Left cardiac atrium (tissue), 4 donors: Measurements from ENCODE around the gene PDZK1. TPM values are rescaled to one million over a fixed set of nuclear protein-coding genes. Genes with fewer than 3 reads are reported as not detected.
"Not testable (repeated sequence)": the region's sequence is repeated elsewhere in the genome, so short reads cannot be mapped to it uniquely, and the experiment has no call there.

ENCODE experiments used
- ATAC-seq, 2 donors: fragments of 200-7000 bp; cut with Tn5 transposase; one replicate each; pipeline ENCODE4 v1.9.1; 2020; ENCODE audit warnings: mild to moderate bottlenecking in 2 of 2, moderate library complexity in 2 of 2
- DNase-seq: peaks from one replicate; pipeline ENCODE4 v3.0.0-alpha.2; 2020
- intact Hi-C, 2 donors: fragments of 100-400 bp; cut with DNase I; formaldehyde crosslinking; loops; one replicate each; pipeline versions ENCODE4 v1.14.1 to v1.15.1; 2022 to 2023
- total RNA-seq, 2 donors: library from RNA; stranded (reverse); fragmentation: NEBNext Ultra II Directional; extraction: Animal tissue kit (Norgen Biotek cat#: 25700); gene quantifications; one replicate each; pipeline ENCODE4 v1.2.1, GENCODE V29; 2021
- donor health status: DM: no; HTN: yes; CAD: no.
- donor health status: DM: no; HTN: yes; CAD: no; lungs with severe emphysema.
- donor health status: DM: yes; HTN: yes; CAD: no.
- donor health status: Dilated cardiomyopathy.

The PDZK1 gene
- total RNA-seq, 2 donors from 2014 or later, result 0.12 to 0.65 TPM

DNA sequence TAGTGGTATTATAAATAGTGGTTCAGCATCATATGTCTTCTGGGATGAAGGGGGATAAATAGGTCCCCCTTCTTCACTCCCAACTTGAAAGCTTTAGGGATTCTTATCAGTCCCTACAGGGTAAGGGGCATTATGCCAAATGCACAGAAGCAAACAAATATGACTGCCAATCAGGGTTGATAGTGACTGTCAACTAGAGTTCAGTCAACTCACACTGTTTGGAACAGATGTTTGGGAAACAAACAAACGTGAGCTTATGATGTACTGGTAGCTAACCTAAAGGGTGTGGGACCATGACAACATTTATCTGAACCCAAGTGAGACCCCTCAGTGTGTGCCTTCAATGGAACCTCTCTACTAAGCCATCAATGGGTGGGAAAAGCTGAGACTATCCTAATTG is 34.0 kb downstream of the PDZK1 start:
- ATAC-seq, DNase-seq, intact Hi-C loops: not testable (repeated sequence)

DNA sequence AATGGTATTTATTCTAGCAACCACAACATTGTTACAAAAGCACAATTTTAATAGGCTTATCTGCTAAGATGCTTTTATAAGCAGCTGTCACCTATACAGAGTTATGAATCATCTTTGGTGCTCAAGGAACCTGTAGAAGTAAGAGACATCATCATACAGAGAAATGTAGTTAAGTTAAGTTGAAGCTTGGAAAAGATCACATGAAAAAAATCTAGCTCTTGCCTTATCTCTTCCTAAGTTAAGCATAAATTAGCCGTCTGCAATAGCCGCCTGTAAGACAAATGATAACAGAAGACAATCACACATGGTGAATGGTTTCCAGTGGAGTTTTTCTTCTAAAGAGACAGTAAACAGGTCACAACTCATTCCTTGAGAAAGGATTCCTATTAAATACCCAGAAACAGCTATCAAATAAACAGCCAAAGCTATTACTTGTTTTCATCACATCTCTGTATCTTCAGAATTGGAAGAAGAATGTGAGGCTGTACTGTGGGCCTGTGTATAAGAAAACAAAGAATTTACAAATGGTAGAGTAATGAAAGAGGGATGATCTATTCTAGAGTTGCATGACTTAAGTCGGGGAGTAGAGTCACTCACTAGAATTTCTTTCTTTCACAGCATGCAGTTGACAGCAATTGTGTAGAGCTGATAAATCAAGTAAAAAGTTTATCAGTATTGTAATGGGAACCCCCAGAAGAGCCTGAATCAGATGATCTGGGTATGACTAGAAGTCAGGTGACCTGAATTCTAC is 36.0 kb downstream of the PDZK1 start:
- DNase-seq, ATAC-seq, intact Hi-C loops: not testable (repeated sequence)

DNA sequence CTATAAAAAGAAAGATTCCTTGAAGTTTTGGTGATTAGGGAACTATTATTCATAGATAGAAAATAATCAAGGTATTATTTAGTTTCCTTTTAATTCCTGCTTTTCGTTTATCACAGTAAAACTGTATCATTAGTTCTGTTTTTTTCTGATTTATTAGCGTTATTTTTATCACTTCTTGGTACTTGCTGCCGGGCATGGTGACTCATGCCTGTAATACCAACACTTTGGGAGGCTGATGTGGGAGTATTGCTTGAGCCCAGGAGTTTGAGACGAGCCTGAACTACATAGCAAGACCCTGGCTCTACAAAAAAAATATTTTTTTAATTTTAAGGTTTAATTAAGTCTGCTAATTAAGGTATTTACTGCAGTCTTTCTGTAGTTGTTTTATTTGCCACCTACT is 42.2 kb downstream of the PDZK1 start:
- intact Hi-C loops, DNase-seq: not testable (repeated sequence)
- ATAC-seq, result peak in 1 of 2 donors; percentile 55

DNA sequence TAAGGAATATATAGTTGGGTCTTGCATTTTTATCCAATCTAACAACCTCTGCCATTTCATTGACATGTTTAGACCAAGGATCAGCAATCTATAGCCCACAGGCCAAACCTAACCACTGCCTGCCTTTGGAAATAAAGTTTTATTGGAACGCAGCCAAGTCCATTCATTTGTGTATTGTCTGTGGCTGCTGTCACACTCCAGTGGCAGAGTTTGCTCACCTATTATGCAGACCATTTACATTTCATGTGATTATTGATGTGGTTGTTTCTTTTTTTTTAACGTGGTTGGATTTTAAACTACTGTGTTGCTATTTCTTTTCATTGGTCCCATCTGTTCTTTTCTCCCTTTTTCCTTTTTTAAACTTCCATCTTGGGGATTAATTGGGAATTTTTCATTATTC is 44.7 kb downstream of the PDZK1 start:
- ATAC-seq, DNase-seq, intact Hi-C loops: not testable (repeated sequence)

DNA sequence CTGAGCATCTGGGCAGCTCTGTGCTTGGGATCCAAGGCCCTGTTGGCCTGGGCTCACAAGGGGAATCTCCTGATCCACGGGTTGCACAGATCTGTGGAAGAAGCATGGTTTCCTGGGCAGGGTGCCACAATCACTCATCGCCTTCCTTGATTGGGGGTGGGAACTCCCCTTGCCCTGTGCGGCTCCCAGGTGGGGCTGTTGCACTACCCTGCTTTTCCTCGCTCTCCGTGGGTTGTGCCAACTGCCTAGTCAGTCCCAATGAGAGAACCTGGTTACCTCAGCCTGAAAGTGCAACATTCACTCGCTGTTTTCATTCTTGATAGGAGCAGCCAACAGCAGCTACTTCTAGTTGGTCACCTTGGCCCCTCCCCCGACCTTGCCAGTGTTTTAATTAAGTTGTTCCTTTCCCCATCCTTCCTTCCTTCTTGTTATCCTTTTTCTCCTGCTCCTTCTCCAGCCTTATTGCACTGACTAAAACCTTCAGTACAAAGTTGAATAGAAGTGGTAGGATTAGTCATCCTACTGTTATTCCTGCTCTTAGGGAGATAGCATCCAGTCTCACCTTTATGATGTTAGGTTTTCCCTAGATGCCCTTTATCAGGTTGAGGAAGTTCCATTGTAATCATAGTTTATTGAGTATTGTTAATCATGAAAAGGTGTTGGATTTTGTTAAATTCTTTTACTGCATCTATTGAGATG is 50.8 kb downstream of the PDZK1 start:
- peak; percentile 23 for DNase-seq
- peak; percentile 88 to 96 for ATAC-seq
- intact Hi-C loops, result not testable (repeated sequence)

DNA sequence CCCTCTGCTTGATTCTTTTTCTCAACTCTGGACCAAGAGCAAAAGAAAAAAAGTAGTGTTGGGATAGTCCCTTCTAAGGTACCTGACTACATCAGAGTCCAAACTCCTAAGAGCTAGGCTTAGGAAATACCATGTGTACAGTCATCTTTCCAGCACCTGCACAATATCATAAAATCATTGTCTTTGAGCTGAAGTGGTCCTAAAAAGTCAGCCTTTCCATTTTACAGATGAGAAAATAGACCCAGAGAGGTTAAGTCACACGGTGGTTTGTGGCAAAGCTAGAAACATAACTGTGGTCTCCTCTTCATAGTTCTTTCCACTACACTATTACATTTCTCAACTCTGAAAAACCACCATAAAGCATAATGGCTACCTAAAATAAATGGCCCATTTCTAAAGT is 63.2 kb downstream of the PDZK1 start:
- not testable (repeated sequence) for ATAC-seq

DNA sequence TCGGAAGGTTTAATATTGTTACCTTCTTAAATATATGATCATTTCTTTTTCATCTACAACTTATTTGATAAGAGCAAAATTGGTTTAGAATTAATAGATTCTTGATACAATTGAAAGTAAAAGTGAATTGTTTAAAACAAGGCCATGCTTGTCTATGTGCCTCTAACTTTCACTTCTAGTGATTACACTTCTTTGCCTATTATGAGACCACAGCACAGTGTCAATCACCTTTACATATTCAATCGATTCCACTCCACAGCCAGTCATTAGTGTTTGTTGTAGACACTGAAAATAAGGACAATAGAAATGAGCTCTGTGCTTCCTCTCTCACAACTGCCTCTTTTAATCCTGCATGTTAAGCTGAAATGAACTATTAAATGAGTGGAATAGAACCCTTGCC is 65.3 kb downstream of the PDZK1 start:
- intact Hi-C loops, ATAC-seq, DNase-seq: not testable (repeated sequence)

More for the DNA sequence above, 63.2 kb downstream of the PDZK1 start:
- DNase-seq, intact Hi-C loops: not testable (repeated sequence)

DNA sequence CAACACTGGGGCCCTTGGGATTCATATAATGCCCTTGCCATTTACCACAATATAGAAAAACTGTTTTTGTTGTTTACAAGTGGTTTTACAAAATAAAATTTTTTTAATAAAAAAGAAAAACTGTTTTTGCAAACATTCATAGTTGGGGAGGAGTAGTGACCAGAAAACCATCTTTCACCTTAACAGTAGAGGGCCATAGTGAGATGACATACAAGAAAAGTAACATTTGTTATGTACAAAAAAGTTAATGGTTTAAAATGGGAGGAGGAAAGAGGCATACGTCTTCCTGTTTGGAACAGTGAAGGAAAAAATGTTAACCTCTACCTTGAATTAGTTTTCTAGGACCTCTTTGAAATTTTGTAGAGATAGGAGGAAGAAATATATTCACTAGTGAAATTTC is 70.9 kb downstream of the PDZK1 start:
- ATAC-seq, DNase-seq, intact Hi-C loops: not testable (repeated sequence)

DNA sequence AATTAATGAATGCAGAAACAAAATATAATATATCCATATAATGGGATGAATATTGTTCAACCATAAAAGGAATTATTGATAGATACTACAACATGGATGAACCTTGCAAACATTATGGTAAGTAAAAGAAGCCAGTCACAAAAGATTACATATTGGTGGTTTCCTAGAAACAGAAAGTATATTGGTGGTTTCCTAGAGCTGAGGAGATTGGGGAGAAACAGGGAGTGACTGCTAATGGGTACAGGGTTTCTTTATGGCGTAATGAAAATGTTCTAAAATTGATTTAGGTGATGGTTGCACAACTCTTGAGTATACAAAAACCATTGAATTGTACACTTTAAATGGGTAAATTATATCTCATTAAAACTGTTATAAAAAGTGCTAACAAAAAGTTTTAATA is 85.0 kb downstream of the PDZK1 start:
- DNase-seq, ATAC-seq, intact Hi-C loops: not testable (repeated sequence)

Other genes with a start within 250 kb of the PDZK1 start
- 10 to 100 TPM in 1 of 2 donors, 1 to 10 TPM in 1; 9.3 to 12.1 TPM for gene GPR89A, start 99.4 kb downstream of the PDZK1 start, total RNA-seq
- under 1 TPM in 1 of 2 donors, not detected in 1; 0.21 TPM for gene CD160, start 12.1 kb upstream of the PDZK1 start, total RNA-seq
- gene RNF115, start 116.7 kb upstream of the PDZK1 start, total RNA-seq, result 10 to 100 TPM; 27.7 to 34.4 TPM
- 10 to 100 TPM; 13.3 to 17.0 TPM for gene POLR3C, start 116.8 kb upstream of the PDZK1 start, total RNA-seq
- gene NUDT17, start 138.3 kb upstream of the PDZK1 start, total RNA-seq, result 1 to 10 TPM; 3.6 to 3.7 TPM
- gene PIAS3, start 151.7 kb upstream of the PDZK1 start, total RNA-seq, result 10 to 100 TPM; 15.0 to 17.1 TPM
- 1 to 10 TPM; 1.5 to 2.0 TPM for gene ANKRD35, start 178.5 kb upstream of the PDZK1 start, total RNA-seq
- gene ITGA10, start 202.7 kb upstream of the PDZK1 start, total RNA-seq, result 10 to 100 TPM in 1 of 2 donors, 1 to 10 TPM in 1; 2.2 to 13.4 TPM
- 10 to 100 TPM; 19.0 to 20.3 TPM for gene PEX11B, start 211.3 kb upstream of the PDZK1 start, total RNA-seq
- 10 to 100 TPM; 67.0 to 99.2 TPM for gene RBM8A, start 220.1 kb upstream of the PDZK1 start, total RNA-seq